Vagina (tissue), 2 donors: ENCODE data around the gene OR2AG2. TPM values are rescaled to one million over a fixed set of nuclear protein-coding genes. Genes with fewer than 3 reads are reported as not detected.

ENCODE experiments used
- DNase-seq, 2 donors: peaks; one replicate each; pipeline ENCODE4 v3.0.0-alpha.2; 2017; ENCODE audit errors: extremely low spot score in 2 of 2
- H3K27ac ChIP-seq: fragments of 200-600 bp; sonication (generic); one replicate; pipeline ENCODE4 v1.5.1; 2019
- H3K27me3 ChIP-seq: fragments of 200-600 bp; sonication (generic); one replicate; pipeline ENCODE4 v1.5.1; 2019
- H3K36me3 ChIP-seq, 2 donors: fragments of 200-600 bp; sonication (generic); one replicate each; pipeline ENCODE4 v1.5.1; 2017 to 2019
- H3K4me1 ChIP-seq: fragments of 200-600 bp; sonication (generic); one replicate; pipeline ENCODE4 v1.5.1; 2019
- H3K4me3 ChIP-seq, 2 donors: fragments of 200-600 bp; sonication (generic); 1 replicate in 1 of 2; 2 replicates in 1 of 2; pipeline ENCODE4 v1.5.1; 2016 to 2019
- H3K9me3 ChIP-seq: fragments of 200-600 bp; sonication (generic); one replicate; pipeline ENCODE4 v1.5.1; 2019
- CTCF ChIP-seq, 3 experiments: fragments of 450-650 bp in 2 of 3; fragments of 200-600 bp in 1 of 3; sonication (generic) in 1 of 3; IDR thresholded peaks; one replicate each; pipeline ENCODE4 v1.5.1; 2017 to 2019; ENCODE audit warnings: antibody characterized with exemption in 3 of 3, mild to moderate bottlenecking in 2 of 3, moderate library complexity in 2 of 3
- POLR2A ChIP-seq, 2 donors: fragments of 450-650 bp; IDR thresholded peaks; one replicate each; pipeline ENCODE4 v1.6.1; 2017; ENCODE audit warnings: antibody characterized with exemption in 2 of 2, mild to moderate bottlenecking in 2 of 2, moderate library complexity in 2 of 2
- POLR2AphosphoS5 ChIP-seq, 2 donors: sonication (generic); formaldehyde crosslinking; IDR thresholded peaks; one replicate each; pipeline ENCODE4 v1.9.0; 2017; ENCODE audit warnings: antibody characterized with exemption in 2 of 2, mild to moderate bottlenecking in 2 of 2, low read depth in 1 of 2; ENCODE audit not compliant: insufficient read depth in 1 of 2
- intact Hi-C: fragments of 100-400 bp; cut with DNase I; formaldehyde crosslinking; loops from one replicate; pipeline ENCODE4 v1.15.1; 2023
- total RNA-seq: library from RNA; depleted of rRNA; stranded (reverse); fragments of >200 nt; gene quantifications from one replicate; pipeline ENCODE4 v1.2.3, GENCODE V29; 2016

The OR2AG2 gene
- total RNA-seq, 1 donor from 2014 or later = not detected

GRCh38 chr11:6745465-6746015 is 26.2 kb downstream of the OR2AG2 start:
- intact Hi-C loops = no loop called here
- Histone ChIP-seq H3K9me3 (no peaks in the 10 kb centered on the region), H3K27ac (peak overlapping the region; percentile 73), H3K27me3 (no peaks in the 10 kb centered on the region), H3K4me1 (no peaks in the 10 kb centered on the region), H3K4me3 (peak overlapping the region in 1 of 2 donors; percentile 30), H3K36me3 (no peaks in the 10 kb centered on the region)
- DNase-seq = no peak
- TF ChIP-seq POLR2AphosphoS5 (IDR thresholded peaks at IDR 0.05; ENCODE audit: insufficient read depth in 1 of 2, low read depth in 1 of 2) (no peak), POLR2A (IDR thresholded peaks at IDR 0.05) (peak in 1 of 2 donors; percentile 20)

- intact Hi-C loops = no loop called here
- Histone ChIP-seq H3K27ac (peak overlapping the region; percentile 73), H3K36me3 (no peaks in the 10 kb centered on the region), H3K4me1 (no peaks in the 10 kb centered on the region), H3K4me3 (peak overlapping the region in 1 of 2 donors; percentile 30), H3K9me3 (no peaks in the 10 kb centered on the region), H3K27me3 (no peaks in the 10 kb centered on the region)
- TF ChIP-seq POLR2AphosphoS5 (IDR thresholded peaks at IDR 0.05; ENCODE audit: insufficient read depth in 1 of 2, low read depth in 1 of 2) (no peak), POLR2A (IDR thresholded peaks at IDR 0.05) (no peak), CTCF (IDR thresholded peaks at IDR 0.05) (no peak)
- DNase-seq = no peak
These were observed 26.8 kb downstream of the OR2AG2 start for GRCh38 chr11:6745018-6745417.

- Histone ChIP-seq H3K9me3 (no peaks in the 10 kb centered on the region), H3K27me3 (no peaks in the 10 kb centered on the region), H3K27ac (no peak overlapping the region), H3K36me3 (no peaks in the 10 kb centered on the region), H3K4me1 (no peaks in the 10 kb centered on the region), H3K4me3 (no peak overlapping the region)
- TF ChIP-seq POLR2AphosphoS5 (IDR thresholded peaks at IDR 0.05; ENCODE audit: insufficient read depth in 1 of 2, low read depth in 1 of 2) (no peak), POLR2A (IDR thresholded peaks at IDR 0.05) (no peak), CTCF (IDR thresholded peaks at IDR 0.05) (no peak)
- intact Hi-C loops = no loop called here
- no peak for DNase-seq
These were observed 29.5 kb downstream of the OR2AG2 start for GRCh38 chr11:6742260-6742659.

- Histone ChIP-seq H3K4me3 (no peak overlapping the region), H3K4me1 (no peaks in the 10 kb centered on the region), H3K27ac (no peak overlapping the region), H3K9me3 (no peaks in the 10 kb centered on the region), H3K27me3 (no peaks in the 10 kb centered on the region), H3K36me3 (no peaks in the 10 kb centered on the region)
- DNase-seq = no peak
- intact Hi-C loops = no loop called here
- TF ChIP-seq CTCF (IDR thresholded peaks at IDR 0.05) (no peak), POLR2A (IDR thresholded peaks at IDR 0.05) (no peak), POLR2AphosphoS5 (IDR thresholded peaks at IDR 0.05; ENCODE audit: insufficient read depth in 1 of 2, low read depth in 1 of 2) (no peak)
These were observed 33.2 kb downstream of the OR2AG2 start for GRCh38 chr11:6738590-6738989.

GRCh38 chr11:6737872-6738466 is 33.8 kb downstream of the OR2AG2 start:
- TF ChIP-seq POLR2A (IDR thresholded peaks at IDR 0.05) = no peak
- TF ChIP-seq CTCF (IDR thresholded peaks at IDR 0.05) = peak in 2 of 3 experiments; percentile 30 to 43
- Histone ChIP-seq H3K4me3 (no peak overlapping the region), H3K4me1 (no peaks in the 10 kb centered on the region), H3K36me3 (no peaks in the 10 kb centered on the region), H3K9me3 (no peaks in the 10 kb centered on the region), H3K27ac (no peak overlapping the region), H3K27me3 (no peaks in the 10 kb centered on the region)
- no peak for DNase-seq
- intact Hi-C loops = no loop called here
